ENCODE results near the gene COL7A1. TPM values are rescaled to one million over a fixed set of nuclear protein-coding genes. Genes with fewer than 3 reads are reported as not detected.
A peak's percentile ranks its signal among the peaks of the same experiment; 100 is the strongest.

The COL7A1 gene
- total RNA-seq, 1 experiment from 2014 or later = 91.2 TPM

DNA sequence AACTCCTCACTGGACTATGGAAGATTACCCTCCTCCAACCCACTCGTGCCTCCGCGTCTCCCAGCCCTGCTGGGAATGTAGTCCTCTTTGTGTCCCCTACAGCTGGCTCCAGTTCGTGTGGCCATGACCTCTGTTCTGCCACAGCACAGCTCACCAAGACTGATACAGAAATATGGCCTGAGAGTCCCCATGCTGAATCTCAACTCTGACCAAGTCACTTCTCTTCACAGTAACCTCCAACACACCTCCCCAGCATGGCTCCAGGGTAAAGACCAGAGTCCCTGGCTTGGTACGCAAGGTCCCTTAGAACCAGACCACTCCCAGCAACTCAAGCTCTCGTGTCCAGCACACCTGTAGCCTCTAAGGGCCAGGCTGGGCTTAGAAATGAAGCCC is 2.3 kb upstream of the COL7A1 start:
- CTCF ChIA-PET = no interaction called here
- TF ChIP-seq EZH2 (IDR thresholded peaks at IDR 0.05; ENCODE audit: low read depth) = no peak
- TF ChIP-seq, protein P1, sequence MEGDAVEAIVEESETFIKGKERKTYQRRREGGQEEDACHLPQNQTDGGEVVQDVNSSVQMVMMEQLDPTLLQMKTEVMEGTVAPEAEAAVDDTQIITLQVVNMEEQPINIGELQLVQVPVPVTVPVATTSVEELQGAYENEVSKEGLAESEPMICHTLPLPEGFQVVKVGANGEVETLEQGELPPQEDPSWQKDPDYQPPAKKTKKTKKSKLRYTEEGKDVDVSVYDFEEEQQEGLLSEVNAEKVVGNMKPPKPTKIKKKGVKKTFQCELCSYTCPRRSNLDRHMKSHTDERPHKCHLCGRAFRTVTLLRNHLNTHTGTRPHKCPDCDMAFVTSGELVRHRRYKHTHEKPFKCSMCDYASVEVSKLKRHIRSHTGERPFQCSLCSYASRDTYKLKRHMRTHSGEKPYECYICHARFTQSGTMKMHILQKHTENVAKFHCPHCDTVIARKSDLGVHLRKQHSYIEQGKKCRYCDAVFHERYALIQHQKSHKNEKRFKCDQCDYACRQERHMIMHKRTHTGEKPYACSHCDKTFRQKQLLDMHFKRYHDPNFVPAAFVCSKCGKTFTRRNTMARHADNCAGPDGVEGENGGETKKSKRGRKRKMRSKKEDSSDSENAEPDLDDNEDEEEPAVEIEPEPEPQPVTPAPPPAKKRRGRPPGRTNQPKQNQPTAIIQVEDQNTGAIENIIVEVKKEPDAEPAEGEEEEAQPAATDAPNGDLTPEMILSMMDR (conservative IDR thresholded peaks at IDR 0.05) = no peak
- Histone ChIP-seq H3K79me2 (ENCODE audit: low read depth) (peaks cover 16% of the 10 kb centered on the region), H2AFZ (no peak overlapping the region), H3K4me3 (no peak overlapping the region), H3F3A (ENCODE audit: insufficient read depth, low read depth) (peaks cover 36% of the 10 kb centered on the region), H3K4me2 (peak overlapping the region; percentile 41), H3K9me3 (ENCODE audit: insufficient read depth, low read depth) (no peaks in the 10 kb centered on the region), H3K36me3 (ENCODE audit: low read depth) (no peaks in the 10 kb centered on the region), H3K27me3 (ENCODE audit: insufficient read depth, low read depth) (no peaks in the 10 kb centered on the region), H3K4me1 (replicated peaks; ENCODE audit: insufficient read depth) (peaks cover 53% of the 10 kb centered on the region), H4K20me1 (ENCODE audit: insufficient read depth) (no peaks in the 10 kb centered on the region), H3K27ac (no peak overlapping the region; the same call in 1 of the 2 replicates), H3K9me2 (ENCODE audit: insufficient read depth) (no peaks in the 10 kb centered on the region)
- BruUV-seq (replicated peaks) = no TSS peak
- POLR2A ChIA-PET (ENCODE audit: unreplicated experiment) = interaction anchor here (0.8 kb wide), 1 partner anchor 250 kb away, joined by 3 read pairs; the partner anchor contains the start of gene PRKAR2A
- DNase-seq = no peak
- intact Hi-C loops (cut with micrococcal nuclease; ENCODE audit: unreplicated experiment) = loop anchor here (5.0 kb wide), 2 partner anchors 65 to 130 kb away; partner anchors contain the start of gene CELSR3

DNA sequence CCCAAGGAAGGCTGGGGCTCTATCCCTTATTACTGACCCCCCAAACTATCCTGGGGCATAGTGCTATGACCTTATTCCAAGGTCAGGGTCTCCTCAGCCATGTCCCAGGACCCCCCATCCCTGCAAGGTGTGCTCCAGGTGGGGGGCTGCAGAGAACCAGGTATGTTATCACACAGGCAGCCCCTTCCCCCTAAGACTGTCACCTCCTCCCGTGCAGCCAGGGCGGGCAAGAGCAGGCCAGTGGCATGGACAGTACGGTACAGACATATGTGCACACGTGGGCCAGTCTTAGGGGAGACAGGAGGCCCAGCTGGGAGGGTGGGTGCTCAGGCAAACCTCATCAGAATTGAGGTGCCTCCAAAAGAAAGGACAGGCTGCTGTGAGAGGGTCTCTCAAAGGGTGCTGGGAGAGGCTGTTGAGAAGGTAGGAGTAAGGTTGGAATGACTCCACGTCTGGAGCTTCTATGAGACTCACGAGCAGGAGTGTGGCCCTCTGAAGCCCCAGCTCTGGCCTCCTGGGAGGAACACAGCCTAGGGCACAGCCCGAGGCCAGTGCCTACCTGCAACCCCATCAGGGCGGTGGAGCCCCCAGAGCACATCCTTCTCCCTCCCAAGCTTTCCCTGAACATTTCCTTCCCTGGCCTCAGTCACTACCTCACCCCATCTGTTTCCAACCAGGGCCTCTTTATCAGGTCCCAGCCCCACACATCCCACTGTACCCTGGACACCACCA is 1.7 kb upstream of the COL7A1 start:
- Histone ChIP-seq H3K9me3 (ENCODE audit: insufficient read depth, low read depth) (no peaks in the 10 kb centered on the region), H3K9me2 (ENCODE audit: insufficient read depth) (no peaks in the 10 kb centered on the region), H3K27me3 (ENCODE audit: insufficient read depth, low read depth) (no peaks in the 10 kb centered on the region), H4K20me1 (ENCODE audit: insufficient read depth) (no peaks in the 10 kb centered on the region), H2AFZ (no peak overlapping the region), H3K27ac (peak overlapping the region; percentile 14), H3K79me2 (ENCODE audit: low read depth) (peaks cover 16% of the 10 kb centered on the region), H3K4me1 (replicated peaks; ENCODE audit: insufficient read depth) (peaks cover 53% of the 10 kb centered on the region), H3F3A (ENCODE audit: insufficient read depth, low read depth) (peaks cover 36% of the 10 kb centered on the region), H3K36me3 (ENCODE audit: low read depth) (no peaks in the 10 kb centered on the region), H3K4me2 (no peak overlapping the region), H3K4me3 (no peak overlapping the region)
- no TSS peak for BruUV-seq (replicated peaks)
- ChIA-PET CTCF (no interaction called here), POLR2A (ENCODE audit: unreplicated experiment) (no interaction called here)
- no peak for TF ChIP-seq EZH2 (IDR thresholded peaks at IDR 0.05; ENCODE audit: low read depth)
- TF ChIP-seq, protein P1 (conservative IDR thresholded peaks at IDR 0.05) = no peak
- intact Hi-C loops (cut with micrococcal nuclease; ENCODE audit: unreplicated experiment) = loop anchor here (5.0 kb wide), 2 partner anchors 65 to 130 kb away; partner anchors contain the start of gene CELSR3
- no peak for DNase-seq

DNA sequence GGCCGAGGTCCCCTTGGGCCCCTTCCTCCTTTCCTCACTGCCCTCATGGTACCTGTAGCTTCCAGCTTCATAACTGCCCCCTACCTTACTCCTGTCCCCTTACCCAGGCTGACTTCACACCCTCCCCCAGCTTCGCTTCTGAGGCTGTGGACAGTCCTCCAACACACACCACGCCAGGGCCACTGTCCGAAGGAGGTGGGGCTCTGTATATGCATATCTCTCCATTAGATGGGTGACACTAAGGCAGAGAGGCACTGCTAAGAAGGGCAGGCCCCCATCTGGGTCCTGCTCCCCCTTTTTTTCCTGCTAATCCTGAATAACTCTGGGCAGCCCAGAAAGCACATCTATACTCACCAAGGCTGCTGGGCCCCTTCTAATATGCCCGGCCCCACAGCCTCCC is 1.0 kb upstream of the COL7A1 start:
- DNase-seq = no peak
- TF ChIP-seq EZH2 (IDR thresholded peaks at IDR 0.05; ENCODE audit: low read depth) = no peak
- TF ChIP-seq, protein P1 (conservative IDR thresholded peaks at IDR 0.05) = no peak
- ChIA-PET CTCF (no interaction called here), POLR2A (ENCODE audit: unreplicated experiment) (no interaction called here)
- intact Hi-C loops (cut with micrococcal nuclease; ENCODE audit: unreplicated experiment) = loop anchor here (5.0 kb wide), 2 partner anchors 66 to 129 kb away; partner anchors contain the start of gene CELSR3
- Histone ChIP-seq H3K79me2 (ENCODE audit: low read depth) (peaks cover 16% of the 10 kb centered on the region), H3K9me3 (ENCODE audit: insufficient read depth, low read depth) (no peaks in the 10 kb centered on the region), H3K36me3 (ENCODE audit: low read depth) (no peaks in the 10 kb centered on the region), H3K9me2 (ENCODE audit: insufficient read depth) (no peaks in the 10 kb centered on the region), H2AFZ (no peak overlapping the region), H3K27ac (peak overlapping the region; percentile 14), H3K4me2 (peak overlapping the region; percentile 92), H3K4me1 (replicated peaks; ENCODE audit: insufficient read depth) (peaks cover 53% of the 10 kb centered on the region), H3K27me3 (ENCODE audit: insufficient read depth, low read depth) (no peaks in the 10 kb centered on the region), H4K20me1 (ENCODE audit: insufficient read depth) (no peaks in the 10 kb centered on the region), H3K4me3 (no peak overlapping the region), H3F3A (ENCODE audit: insufficient read depth, low read depth) (peaks cover 36% of the 10 kb centered on the region)
- BruUV-seq (replicated peaks) = TSS peak; percentile 50
